Lung (tissue), 12 donors: ENCODE data around the gene CIDEA. TPM values are rescaled to one million over a fixed set of nuclear protein-coding genes. Genes with fewer than 3 reads are reported as not detected.

Experiments
- ATAC-seq: fragments of 200-7000 bp; cut with Tn5 transposase; one replicate; pipeline ENCODE4 v1.9.1; 2020; ENCODE audit warnings: moderate number of reproducible peaks; ENCODE audit not compliant: insufficient read depth, low FRiP score
- DNase-seq, 3 donors: peaks; one replicate each; pipeline ENCODE4 v3.0.0-alpha.2; 2013 to 2017
- H3K27ac ChIP-seq, 2 donors: one replicate each; pipeline ENCODE4 v1.5.1; 2013; ENCODE audit warnings: mild to moderate bottlenecking in 2 of 2, moderate library complexity in 2 of 2, control low read depth in 1 of 2, inconsistent platforms in 1 of 2, low read depth in 1 of 2, low read length in 1 of 2
- H3K27me3 ChIP-seq, 3 donors: one replicate each; pipeline ENCODE4 v1.5.1; 2013; ENCODE audit warnings: low read length in 2 of 3; ENCODE audit not compliant: control insufficient read depth in 3 of 3, insufficient read depth in 3 of 3
- H3K36me3 ChIP-seq, 4 donors: one replicate each; pipeline ENCODE4 v1.5.1; 2013; ENCODE audit warnings: low read length in 4 of 4, mild to moderate bottlenecking in 1 of 4, moderate library complexity in 1 of 4; ENCODE audit not compliant: control insufficient read depth in 4 of 4, insufficient read depth in 4 of 4
- H3K4me1 ChIP-seq, 5 donors: one replicate each; pipeline ENCODE4 v1.5.1; 2013; ENCODE audit warnings: low read length in 5 of 5, mild to moderate bottlenecking in 2 of 5, moderate library complexity in 1 of 5; ENCODE audit not compliant: control insufficient read depth in 5 of 5, insufficient read depth in 5 of 5
- H3K4me3 ChIP-seq: one replicate; pipeline ENCODE4 v1.5.1; 2013; ENCODE audit warnings: mild to moderate bottlenecking, control low read depth, moderate library complexity
- H3K9ac ChIP-seq, 2 donors: one replicate each; pipeline ENCODE4 v1.5.1; 2013; ENCODE audit warnings: low read length in 2 of 2, control low read depth in 1 of 2; ENCODE audit not compliant: insufficient read depth in 1 of 2
- H3K9me3 ChIP-seq, 4 donors: one replicate each; pipeline ENCODE4 v1.5.1; 2013; ENCODE audit warnings: low read length in 3 of 4, mild to moderate bottlenecking in 1 of 4, moderate library complexity in 1 of 4; ENCODE audit not compliant: control insufficient read depth in 4 of 4, insufficient read depth in 3 of 4
- CTCF ChIP-seq: IDR thresholded peaks from 2 replicates; pipeline ENCODE4 v1.5.1; 2012; ENCODE audit warnings: mild to moderate bottlenecking; ENCODE audit errors: control extremely low read depth, extremely low read depth
- WGBS, 2 donors: extraction: QIAGEN DNeasy Blood & Tissue Kit; methylation state at CpG; one replicate each; pipeline ENCODE4 v1.1.7; 2013; 5-methylcytosine and 5-hydroxymethylcytosine counted together
- polyA plus RNA-seq, 2 donors: library from polyadenylated mRNA; stranded (reverse); fragments of 200-250 nt; gene quantifications; one replicate each; pipeline ENCODE4 v1.2.1, GENCODE V29; 2013
- total RNA-seq, 2 donors: library from RNA; depleted of rRNA in 1 of 2; stranded (reverse); fragments of >200 nt in 1 of 2; gene quantifications; one replicate each; pipeline ENCODE4 v1.2.1, GENCODE V29; 2014 to 2021
- donor health status: control.
- donor health status: control.
- donor health status: Bipolar disorder and iron deficiency.
- donor health status: healthy.
- donor health status: DM: yes; HTN: yes; CAD: no.

Gene CIDEA
- total and polyA plus RNA-seq, 4 donors: 1.2 TPM; not detected in 3

GRCh38 chr18:12305211-12305610, 51.0 kb downstream of the CIDEA start:
- no peak overlapping the region for H3K9ac ChIP-seq
- H3K4me1 ChIP-seq: peaks cover 4 to 25% (median 6%) of the 10 kb centered on the region in 5 donors
- H3K27me3 ChIP-seq: peaks cover 0 to 9% (median 3%) of the 10 kb centered on the region in 3 donors
- no peak for DNase-seq
- H3K4me3 ChIP-seq: no peak overlapping the region
- H3K36me3 ChIP-seq: peaks cover 0 to 6% (median 2%) of the 10 kb centered on the region in 4 donors
- no peaks in the 10 kb centered on the region for H3K9me3 ChIP-seq
- no peak for ATAC-seq
- H3K27ac ChIP-seq: no peak overlapping the region
- no peak for TF ChIP-seq CTCF
- WGBS, 2 donors: 81 to 83% methylated on average over 12 of the region's 12 CpGs

- H3K9ac ChIP-seq: no peak overlapping the region
- H3K4me3 ChIP-seq: no peak overlapping the region
- H3K4me1 ChIP-seq: peaks cover 5 to 25% (median 8%) of the 10 kb centered on the region in 5 donors
- DNase-seq: peak; percentile 19 to 30 (median 25)
- no peak for ATAC-seq
- TF ChIP-seq CTCF: no peak
- H3K9me3 ChIP-seq: no peaks in the 10 kb centered on the region
- WGBS, 2 donors: 84 to 94% methylated on average over 25 of the region's 25 CpGs
- H3K27ac ChIP-seq: no peak overlapping the region
- peaks cover 1 to 12% (median 7%) of the 10 kb centered on the region in 4 donors for H3K36me3 ChIP-seq
- H3K27me3 ChIP-seq: peaks cover 0 to 9% (median 3%) of the 10 kb centered on the region in 3 donors
Observed at GRCh38 chr18:12305930-12306629, 51.9 kb downstream of the CIDEA start.

GRCh38 chr18:12306752-12307700, 52.9 kb downstream of the CIDEA start:
- peak overlapping the region in 1 of 2 donors; percentile 49 for H3K9ac ChIP-seq
- peaks cover 5 to 25% (median 8%) of the 10 kb centered on the region in 5 donors for H3K4me1 ChIP-seq
- DNase-seq (peak; percentile 64 to 71 (median 69)), ATAC-seq (peak; percentile 3)
- WGBS, 2 donors: 18 to 23% methylated on average over 39 of the region's 39 CpGs
- peaks cover 0 to 9% (median 3%) of the 10 kb centered on the region in 3 donors for H3K27me3 ChIP-seq
- H3K9me3 ChIP-seq: peaks cover 0 to 3% (median 0%) of the 10 kb centered on the region in 4 donors
- peak overlapping the region; percentile 97 to 100 for H3K27ac ChIP-seq
- TF ChIP-seq CTCF: no peak
- H3K36me3 ChIP-seq: peaks cover 2 to 17% (median 10%) of the 10 kb centered on the region in 4 donors
- peak overlapping the region; percentile 29 for H3K4me3 ChIP-seq
